HL-60 (cell line): ENCODE measurements around the gene NR2C2AP.

Source experiments
- CTCF ChIP-seq: IDR thresholded peaks from one replicate; pipeline ENCODE4 v1.5.1; 2011; ENCODE audit warnings: low read length, control low read depth, inconsistent platforms; ENCODE audit not compliant: insufficient read depth
- POLR2AphosphoS5 ChIP-seq: IDR thresholded peaks from 2 replicates; pipeline ENCODE4 v1.6.1; 2012; ENCODE audit warnings: low read depth
- REST ChIP-seq: IDR thresholded peaks from 2 replicates; pipeline ENCODE4 v1.6.1; 2012; ENCODE audit warnings: low read depth; ENCODE audit not compliant: insufficient replicate concordance

- TF ChIP-seq CTCF (no peak), REST (no peak), POLR2AphosphoS5 (no peak)
Observed at GRCh38 chr19:19226204-19226603, 23.0 kb upstream of the NR2C2AP start.
